Astrocyte (in vitro differentiated cells and primary cell): ENCODE measurements around the gene GNAS-AS1.

ENCODE experiments used
- CTCF ChIP-seq: IDR thresholded peaks from 2 replicates; pipeline ENCODE4 v1.5.1; 2011; ENCODE audit warnings: low read depth, mild to moderate bottlenecking, inconsistent platforms, low read length, moderate library complexity; ENCODE audit not compliant: insufficient read depth
- EZH2 ChIP-seq: IDR thresholded peaks from 2 replicates; pipeline ENCODE4 v1.6.1; 2012; ENCODE audit warnings: mild to moderate bottlenecking, low read length, inconsistent platforms; ENCODE audit not compliant: insufficient read depth

DNA sequence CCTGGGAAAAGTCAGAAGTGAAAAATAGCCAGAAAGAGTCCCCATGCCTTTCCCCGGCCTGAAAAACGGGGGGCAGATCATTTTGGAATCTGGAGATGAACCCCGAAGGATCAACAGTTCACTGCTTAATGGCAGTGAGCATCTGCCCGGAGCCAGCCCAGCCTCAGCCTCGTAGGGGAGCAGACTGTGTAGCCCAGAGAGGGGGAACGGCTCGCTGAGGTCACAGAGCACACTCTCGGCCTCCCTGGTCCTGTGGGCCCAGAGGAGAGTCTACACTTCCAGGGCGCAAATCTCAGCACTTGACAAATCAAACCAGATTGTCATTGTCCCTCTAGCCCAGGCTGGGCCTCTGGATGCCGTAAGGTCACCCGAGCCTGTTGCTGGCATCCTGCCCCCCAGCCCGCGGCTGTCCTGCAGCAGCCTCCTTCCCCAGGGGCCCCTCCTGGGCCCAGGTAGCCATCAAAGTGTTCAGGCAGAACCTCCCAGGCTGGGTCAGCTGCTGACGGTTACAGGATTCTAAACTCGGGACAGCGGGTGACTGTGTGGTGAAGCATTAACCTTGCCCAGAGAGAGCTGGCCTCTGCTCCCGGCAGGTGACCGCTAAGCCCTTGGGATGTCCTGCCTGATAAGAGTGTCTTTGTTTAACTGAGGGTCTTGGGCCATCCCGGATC lies 56.1 kb downstream of the GNAS-AS1 start:
- no peak for TF ChIP-seq CTCF
- no peak for TF ChIP-seq EZH2
